ENCODE data around the gene SLC12A6.
"Not testable (repeated sequence)": the region's sequence is repeated elsewhere in the genome, so short reads cannot be mapped to it uniquely, and the experiment has no call there.

The SLC12A6 gene

GRCh38 chr15:34355241-34355640 lies 17.7 kb upstream of the SLC12A6 start:
- no peak for DNase-seq

DNA sequence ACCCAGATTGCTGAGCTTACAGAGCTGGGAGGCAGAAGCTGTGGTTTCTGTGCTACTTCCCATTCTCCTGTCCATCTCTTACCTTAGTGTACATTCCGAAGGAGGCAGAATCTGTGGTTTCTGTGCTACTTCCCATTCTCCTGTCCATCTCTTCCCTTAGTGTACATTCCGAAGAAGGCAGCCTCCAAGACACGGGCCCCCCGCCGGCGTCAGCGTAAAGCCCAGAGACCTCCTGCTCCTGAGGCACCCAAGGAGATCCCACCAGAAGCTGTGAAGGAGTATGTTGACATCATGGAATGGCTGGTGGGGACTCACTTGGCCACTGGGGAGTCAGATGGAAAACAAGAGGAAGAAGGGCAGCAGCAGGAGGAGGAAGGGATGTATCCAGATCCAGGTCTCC lies 16.7 kb upstream of the SLC12A6 start:
- DNase-seq: no peak

- DNase-seq: no peak
Measured at GRCh38 chr15:34353627-34354026, 16.0 kb upstream of the SLC12A6 start.

DNA sequence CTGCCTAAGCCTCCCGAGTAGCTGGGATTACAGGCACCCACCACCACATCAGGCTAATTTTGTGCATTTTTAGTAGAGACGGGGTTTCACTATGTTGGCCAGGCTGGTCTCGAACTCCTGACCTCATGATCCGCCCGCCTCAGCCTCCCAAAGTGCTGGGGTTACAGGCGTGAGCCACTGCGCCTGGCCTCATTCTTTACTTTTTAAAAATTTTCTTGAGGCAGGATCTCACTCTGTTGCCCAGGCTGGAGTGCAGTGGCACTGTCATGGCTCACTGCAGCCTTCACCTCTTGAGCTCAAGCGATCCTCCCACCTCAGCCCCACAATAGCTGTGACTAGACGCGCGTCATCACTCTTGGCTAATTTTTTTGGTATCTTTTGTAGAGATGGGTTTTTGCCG lies 15.4 kb upstream of the SLC12A6 start:
- not testable (repeated sequence) for DNase-seq

GRCh38 chr15:34349769-34350168 lies 12.2 kb upstream of the SLC12A6 start:
- DNase-seq: no peak

- no peak for DNase-seq
Measured at GRCh38 chr15:34348735-34349300, 11.2 kb upstream of the SLC12A6 start.

- no peak for DNase-seq
Measured at GRCh38 chr15:34347951-34348638, 10.5 kb upstream of the SLC12A6 start.

DNA sequence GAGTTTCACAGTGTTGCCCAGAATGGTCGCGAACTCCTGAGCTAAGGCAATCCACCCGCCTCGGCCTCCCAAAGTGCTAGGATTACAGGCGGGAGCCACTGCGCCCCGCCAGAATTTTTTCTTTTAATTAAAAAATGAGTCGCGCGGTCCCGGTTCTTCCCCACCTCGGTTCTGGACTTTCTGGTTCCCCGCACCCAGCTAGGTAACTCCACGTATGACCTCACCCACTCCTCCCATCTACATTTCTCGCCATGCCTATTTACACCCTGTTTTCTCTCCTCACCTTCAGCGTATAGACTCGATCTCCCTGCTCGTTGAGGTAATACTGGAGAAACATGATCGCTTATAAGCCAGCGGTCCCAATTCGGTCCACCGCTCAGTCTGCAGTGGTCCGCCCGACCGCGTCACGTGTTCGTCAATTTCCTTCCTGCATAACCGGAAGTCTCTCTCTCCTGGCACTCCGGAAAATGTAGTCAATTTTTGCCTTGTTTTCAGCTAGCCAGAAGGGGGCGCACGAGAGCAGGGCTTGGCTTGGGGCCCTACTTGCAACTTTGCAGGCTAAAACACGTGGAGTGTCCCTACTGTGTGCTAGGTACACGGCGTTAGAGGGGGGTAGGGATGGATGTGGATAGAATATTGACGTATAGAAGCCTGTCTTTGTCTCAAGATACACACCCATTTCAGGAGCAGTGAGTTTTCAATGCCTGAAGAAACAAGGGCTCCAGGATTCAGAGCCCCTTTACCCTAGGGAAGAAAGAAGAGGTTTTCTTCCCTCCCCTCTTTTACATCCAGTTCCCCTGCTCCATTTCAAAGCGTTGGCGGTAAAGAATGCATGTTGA lies 5.4 kb upstream of the SLC12A6 start, which contains the start of the genes NOP10 and NUTM1:
NOP10 (minus strand) TSS at position 400 of the 839 bp plus-strand sequence; CDS start at position 337, 63 bp downstream.
NUTM1 (plus strand) TSS at position 579 of the 839 bp plus-strand sequence. CDS start 382 bp downstream, outside the sequence.
- DNase-seq: peak; percentile 99

DNA sequence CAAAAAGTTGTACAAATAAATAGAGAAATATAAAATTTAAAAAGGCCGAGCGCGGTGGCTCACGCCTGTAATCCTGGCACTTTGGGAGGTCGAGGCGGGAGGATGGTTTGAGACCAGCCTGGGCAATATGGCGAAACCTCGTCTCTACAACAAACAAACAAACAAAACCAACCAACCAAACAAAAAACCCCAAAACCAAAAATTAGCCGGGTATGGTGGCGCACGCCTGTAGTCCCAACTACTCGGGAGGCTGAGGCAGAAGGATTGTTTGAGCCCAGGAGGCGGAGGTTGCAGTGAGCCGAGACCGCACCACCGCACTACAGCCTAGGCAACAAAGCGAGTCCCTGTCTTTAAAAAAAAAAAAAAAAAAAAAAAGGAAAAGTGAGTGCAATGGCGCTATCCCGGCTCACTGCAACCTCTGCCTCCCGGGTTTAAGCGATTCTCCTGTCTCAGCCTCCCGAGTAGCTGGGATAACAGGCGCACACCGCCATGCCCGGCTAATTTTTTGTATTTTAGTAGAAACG lies 4.7 kb upstream of the SLC12A6 start:
- not testable (repeated sequence) for DNase-seq

DNA sequence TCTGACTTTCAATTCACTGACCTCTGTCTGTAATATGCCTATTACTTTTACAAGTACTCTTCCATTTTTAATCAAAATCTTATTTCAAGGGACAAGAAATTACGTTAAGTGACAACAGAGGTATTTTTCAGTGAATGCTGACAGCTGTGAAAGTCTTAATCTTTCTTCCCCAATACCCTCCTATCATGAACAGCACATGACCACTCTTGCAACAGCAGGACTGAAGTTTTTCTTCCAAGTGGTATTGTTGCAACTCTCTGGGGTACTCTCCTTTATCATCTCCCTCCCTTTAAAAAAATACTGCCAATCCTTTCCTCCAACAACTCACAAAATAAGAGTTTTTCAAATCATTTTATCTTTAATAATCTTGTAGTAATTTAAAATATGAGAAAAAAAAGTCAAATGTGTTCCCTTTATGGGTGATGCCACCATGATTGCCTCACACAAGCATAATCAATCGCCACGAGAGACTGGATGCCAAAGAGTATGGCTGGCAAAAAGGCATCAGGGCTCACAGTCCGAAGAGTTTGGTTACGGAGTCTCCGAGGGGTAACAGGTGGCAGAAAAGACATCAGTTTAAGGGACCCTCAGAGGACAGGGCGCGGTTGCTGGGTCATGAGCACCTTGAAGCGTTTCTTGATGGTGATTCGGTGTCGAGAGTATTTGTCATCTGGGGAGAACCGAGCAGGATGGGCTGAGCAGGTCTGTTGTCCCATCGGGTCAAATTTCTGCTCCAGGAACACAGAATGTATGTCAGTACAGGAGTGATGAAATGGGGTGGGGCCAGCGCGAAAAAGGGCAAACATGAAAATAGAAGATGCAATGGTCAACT lies 4.0 kb upstream of the SLC12A6 start:
- no peak for DNase-seq

DNA sequence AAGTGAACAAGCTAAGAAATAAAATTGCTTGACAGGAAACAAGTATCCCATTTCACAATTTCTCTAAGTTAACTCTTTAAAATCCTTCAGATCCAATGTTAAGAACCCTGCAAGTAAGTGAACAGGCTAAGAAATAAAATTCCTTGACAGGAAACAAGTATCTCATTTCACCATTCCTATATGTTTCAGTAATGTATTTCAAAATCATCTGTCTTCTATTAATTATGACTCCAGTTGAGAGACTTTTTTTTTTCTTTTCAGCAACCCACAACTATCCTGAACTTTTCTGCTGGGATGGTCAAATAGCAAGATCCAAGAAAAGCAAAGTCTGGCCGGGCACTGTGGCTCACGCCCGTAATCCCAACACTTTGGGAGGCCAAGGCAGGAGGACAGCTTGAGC lies 2.4 kb upstream of the SLC12A6 start:
- no peak for DNase-seq

DNA sequence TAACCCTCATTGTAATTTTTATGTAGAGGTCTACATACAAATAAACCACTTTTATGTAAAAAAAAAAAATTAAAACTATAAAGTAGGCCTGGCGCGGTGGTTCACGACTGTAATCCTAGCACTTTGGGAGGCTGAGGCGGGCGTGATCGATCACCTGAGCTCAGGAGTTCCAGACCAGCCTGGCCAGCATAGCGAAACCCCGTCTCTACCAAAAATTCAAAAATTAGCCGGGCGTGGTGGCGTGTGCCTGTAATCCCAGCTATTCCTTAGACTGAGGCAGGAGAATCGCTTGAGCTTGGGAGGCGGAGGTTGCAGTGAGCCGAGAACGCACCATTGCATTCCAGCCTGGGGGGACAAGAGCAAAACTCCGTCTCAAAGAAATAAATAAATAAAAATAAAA lies 766 bp upstream of the SLC12A6 start:
- DNase-seq: no peak

DNA sequence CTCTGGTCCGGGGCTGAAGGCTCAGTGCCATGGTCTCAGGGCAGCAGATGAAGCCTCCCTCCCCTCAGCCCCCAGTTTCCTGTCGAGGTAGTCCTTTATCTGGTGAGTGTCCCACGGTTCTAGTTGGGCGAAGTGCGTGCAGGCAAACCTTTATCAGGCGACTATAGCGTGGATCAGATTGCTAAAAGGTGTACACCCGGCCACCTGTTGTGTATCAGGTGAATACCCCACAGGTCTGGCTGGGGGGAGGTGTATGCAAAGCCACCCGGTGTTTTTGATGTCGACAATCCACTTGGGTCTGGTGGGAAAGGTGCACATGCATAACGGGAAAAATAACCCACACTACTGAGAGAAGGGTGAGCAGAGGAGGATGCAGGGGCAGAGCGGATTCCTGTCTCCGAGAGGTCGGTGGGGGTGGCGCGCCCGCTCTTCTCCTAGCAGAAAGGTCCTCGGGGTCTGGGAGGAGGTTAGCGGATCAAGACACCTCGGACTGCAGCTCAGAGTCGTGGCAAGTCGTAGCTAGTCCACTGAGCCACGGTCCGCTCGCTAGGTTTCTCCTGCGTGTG lies 507 bp downstream of the SLC12A6 start:
- DNase-seq: peak; percentile 50

DNA sequence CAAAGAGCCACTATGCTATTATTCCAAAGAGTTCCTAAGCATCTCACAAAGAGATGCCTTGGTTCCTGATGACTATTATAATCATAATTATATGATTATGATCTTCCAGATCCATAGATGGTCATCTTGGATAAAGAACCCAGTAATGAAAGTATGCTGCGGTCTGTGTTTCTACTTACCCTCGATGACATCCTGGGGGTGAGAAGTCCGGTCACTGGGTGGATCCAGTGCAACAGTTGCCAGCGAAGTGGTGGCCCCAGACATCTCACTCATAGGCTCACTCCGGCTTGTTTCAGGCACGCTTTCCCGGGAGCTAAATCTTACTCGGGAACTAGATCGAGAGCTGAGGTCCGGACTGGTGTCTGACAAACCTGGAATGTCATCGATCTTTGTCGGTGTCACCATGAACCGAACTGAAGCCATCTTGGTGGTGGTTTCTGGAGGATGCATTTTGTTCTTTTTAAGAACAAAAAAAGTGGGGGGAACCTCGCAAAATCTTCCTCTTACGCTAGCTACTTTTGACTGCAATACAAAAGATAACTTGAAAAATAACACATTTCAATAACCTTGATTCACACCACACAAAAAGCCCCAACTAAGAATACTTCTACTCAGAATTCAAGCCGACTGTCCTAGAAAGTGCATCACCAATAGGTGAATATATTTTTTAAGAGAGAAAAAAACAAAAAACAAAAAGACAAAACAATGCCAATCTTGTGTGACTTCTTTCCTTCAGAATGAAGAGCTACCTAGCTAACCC lies 1.2 kb downstream of the SLC12A6 start:
- DNase-seq: no peak

- DNase-seq: no peak
Measured at GRCh38 chr15:34335176-34336032, 2.2 kb downstream of the SLC12A6 start.

DNA sequence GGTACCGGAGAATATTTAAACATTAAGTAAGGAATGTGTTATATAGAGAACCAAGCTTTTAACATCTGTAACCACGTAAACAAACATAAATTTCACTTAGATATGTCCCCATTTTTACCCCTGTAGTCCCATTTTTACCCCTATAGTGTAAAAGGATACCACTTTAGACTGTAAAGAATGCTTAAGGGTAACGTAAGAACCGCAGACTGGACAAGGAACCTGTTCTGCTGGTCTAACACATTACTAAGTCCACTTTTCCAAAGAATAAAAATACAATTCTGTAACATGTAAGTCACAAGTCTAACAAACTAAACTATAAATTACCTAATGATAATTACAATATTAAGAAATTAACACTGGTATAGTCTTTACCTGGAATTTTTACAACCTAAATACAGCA lies 2.9 kb downstream of the SLC12A6 start:
- no peak for DNase-seq

DNA sequence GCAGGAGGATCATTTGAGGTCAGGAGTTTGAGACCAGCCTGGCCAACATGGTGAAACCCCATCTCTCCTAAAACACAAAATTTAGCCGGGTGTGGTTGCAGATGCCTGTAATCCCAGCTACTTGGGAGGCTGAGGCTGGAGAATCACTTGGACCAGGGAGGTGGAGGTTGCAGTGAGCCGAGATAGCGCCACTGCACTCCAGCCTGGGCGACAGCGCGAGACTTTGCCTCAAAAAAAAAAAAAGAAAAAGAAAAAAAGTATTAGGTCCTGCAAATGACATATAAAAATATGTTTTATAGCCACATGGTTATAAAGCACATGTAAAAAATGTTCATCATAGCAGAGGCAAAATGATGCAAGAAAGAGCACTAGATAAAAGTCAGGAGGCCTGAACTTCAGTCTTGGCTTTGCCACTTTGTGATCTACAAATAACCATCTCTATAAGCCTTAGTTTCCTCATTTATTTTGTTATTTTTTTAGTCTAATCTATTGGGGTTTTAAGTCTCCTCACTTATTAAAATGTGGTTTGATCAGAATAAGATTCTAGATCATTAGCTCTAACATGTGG lies 4.9 kb downstream of the SLC12A6 start:
- DNase-seq: no peak

- DNase-seq: no peak
Measured at GRCh38 chr15:34331809-34332208, 5.8 kb downstream of the SLC12A6 start.

- no peak for DNase-seq
Measured at GRCh38 chr15:34330279-34330678, 7.3 kb downstream of the SLC12A6 start.

GRCh38 chr15:34329006-34329405 lies 8.6 kb downstream of the SLC12A6 start:
- no peak for DNase-seq

Measured in stimulated activated CD8-positive, alpha-beta memory T cell treated with anti-CD3 and anti-CD28 coated beads, Interleukin-4, amount 100 ng/mL, for 48 hours (primary cell).